Activated T-helper 17 cell treated with anti-CD3 and anti-CD28 coated beads, Interleukin-2, amount 50 U/mL, for 72 hours (primary cell): ENCODE results near the gene IKBKE. TPM values are rescaled to one million over a fixed set of nuclear protein-coding genes. Genes with fewer than 3 reads are reported as not detected.

ENCODE experiments used
- ATAC-seq: fragments of 150-1000 bp; cut with Tn5 transposase; replicated peaks from 2 replicates; pipeline ENCODE4 v1.10.0; 2021; ENCODE audit warnings: mild to moderate bottlenecking, moderate library complexity
- H3K27ac Mint-ChIP-seq: one replicate; pipeline ENCODE4 v1.8.0; 2022; ENCODE audit warnings: mixed read lengths
- H3K27me3 Mint-ChIP-seq: one replicate; pipeline ENCODE4 v1.8.0; 2022; ENCODE audit warnings: mixed read lengths
- H3K36me3 Mint-ChIP-seq: one replicate; pipeline ENCODE4 v1.8.0; 2022; ENCODE audit warnings: low read depth, mild to moderate bottlenecking, mixed read lengths
- H3K4me1 Mint-ChIP-seq: one replicate; pipeline ENCODE4 v1.8.0; 2022; ENCODE audit warnings: mixed read lengths
- H3K4me3 Mint-ChIP-seq: one replicate; pipeline ENCODE4 v1.8.0; 2022; ENCODE audit warnings: mild to moderate bottlenecking, mixed read lengths
- H3K9me3 Mint-ChIP-seq: one replicate; pipeline ENCODE4 v1.8.0; 2022; ENCODE audit warnings: mixed read lengths
- total RNA-seq, 2 donors: library from RNA; stranded (reverse); gene quantifications; one replicate each; pipeline ENCODE4 v1.2.3, GENCODE V29; 2022

Gene IKBKE
- total RNA-seq, 2 donors from 2014 or later: 21.7 to 26.6 TPM

DNA sequence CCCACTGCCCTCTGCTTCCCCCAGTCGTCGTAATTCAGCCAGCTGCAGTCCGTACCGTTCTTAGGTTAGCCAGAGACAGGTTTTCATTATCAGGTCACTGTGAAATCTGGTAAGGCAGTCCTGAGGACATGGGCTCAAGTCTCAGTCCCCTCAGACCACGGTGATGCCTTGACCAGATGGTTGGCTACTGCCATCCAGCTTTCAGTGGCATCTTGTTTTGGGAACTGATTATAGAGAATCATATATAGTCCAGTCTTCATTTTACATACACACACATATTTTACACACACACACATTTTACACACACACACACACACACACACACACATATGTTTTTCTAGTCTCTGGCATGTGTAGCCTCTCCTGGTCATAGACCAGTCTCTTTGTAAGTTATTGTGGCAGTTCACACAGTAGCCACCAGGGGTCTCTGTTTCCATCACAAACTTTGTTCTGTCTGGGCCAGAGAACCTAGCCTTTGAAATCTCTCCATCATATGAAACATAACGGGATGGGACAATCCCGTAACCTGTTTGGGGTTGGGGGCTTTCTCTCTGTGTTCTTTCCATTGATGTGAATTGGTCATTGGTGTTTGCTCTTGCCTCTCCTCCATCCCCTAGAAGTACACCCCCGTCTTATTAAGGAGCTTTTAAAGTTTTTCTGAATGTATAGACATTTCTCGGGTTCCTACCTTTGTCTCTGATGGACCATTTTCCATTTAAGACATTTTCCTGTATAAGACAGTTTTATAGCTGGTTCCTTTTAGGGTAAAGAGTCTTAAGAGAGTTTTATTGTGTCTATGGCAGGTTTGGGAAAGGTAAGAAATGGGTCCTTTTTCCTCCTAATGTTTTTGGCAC, 8.4 kb upstream of the IKBKE start:
- peak; percentile 52 for ATAC-seq
- Mint-ChIP-seq H3K36me3 (peaks cover 4% of the 10 kb centered on the region), H3K4me1 (peaks cover 35% of the 10 kb centered on the region), H3K27ac (peak overlapping the region; percentile 28), H3K9me3 (no peaks in the 10 kb centered on the region), H3K4me3 (no peak overlapping the region), H3K27me3 (no peaks in the 10 kb centered on the region)

DNA sequence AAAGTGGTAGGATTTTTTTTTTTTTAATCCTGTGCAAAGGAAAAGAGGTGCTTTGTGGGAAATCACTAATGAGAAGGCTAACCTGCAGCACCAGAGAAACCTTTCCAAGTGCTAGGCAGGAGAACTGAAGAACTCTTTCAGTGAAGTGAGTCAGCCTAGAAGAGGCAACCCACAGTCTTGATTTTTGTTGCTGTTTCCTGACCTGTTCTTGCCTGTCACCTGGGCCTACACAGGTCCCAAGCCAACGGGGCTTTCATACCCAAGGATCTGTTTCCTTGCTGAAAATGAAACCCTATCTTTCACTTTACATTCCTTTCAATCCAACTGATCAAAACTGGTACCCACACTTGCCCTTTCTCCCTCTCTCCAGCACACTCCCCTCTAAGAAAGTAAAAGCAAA, 7.1 kb upstream of the IKBKE start:
- Mint-ChIP-seq H3K27ac (peak overlapping the region; percentile 70), H3K4me1 (peaks cover 39% of the 10 kb centered on the region), H3K27me3 (no peaks in the 10 kb centered on the region), H3K9me3 (no peaks in the 10 kb centered on the region), H3K4me3 (peak overlapping the region; percentile 18), H3K36me3 (peaks cover 4% of the 10 kb centered on the region)
- ATAC-seq: peak; percentile 77

DNA sequence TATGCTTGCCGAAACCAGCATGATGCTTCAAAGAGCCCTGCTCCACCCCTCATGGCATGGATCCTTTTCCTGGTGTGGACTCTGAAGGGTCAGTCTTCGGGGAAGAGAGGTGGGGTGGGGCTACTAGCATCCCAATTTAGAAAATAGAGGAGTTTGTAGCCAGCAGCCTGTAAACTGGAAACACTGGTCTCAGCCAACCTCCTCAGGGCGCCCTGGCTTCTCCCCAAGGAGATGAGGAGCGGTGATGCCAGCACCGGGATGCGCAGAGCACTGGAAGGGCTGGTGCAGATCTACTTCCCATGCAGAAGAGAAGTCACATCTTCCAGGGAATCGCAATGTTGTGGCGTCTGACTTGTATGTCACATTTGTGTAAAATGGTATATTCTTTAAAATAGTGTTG, 6.4 kb upstream of the IKBKE start:
- peaks cover 4% of the 10 kb centered on the region for H3K36me3 Mint-ChIP-seq
- H3K9me3 Mint-ChIP-seq: no peaks in the 10 kb centered on the region
- no peak for ATAC-seq
- peak overlapping the region; percentile 70 for H3K27ac Mint-ChIP-seq
- peak overlapping the region; percentile 18 for H3K4me3 Mint-ChIP-seq
- no peaks in the 10 kb centered on the region for H3K27me3 Mint-ChIP-seq
- H3K4me1 Mint-ChIP-seq: peaks cover 44% of the 10 kb centered on the region

- Mint-ChIP-seq H3K36me3 (peaks cover 4% of the 10 kb centered on the region), H3K9me3 (no peaks in the 10 kb centered on the region), H3K27ac (peak overlapping the region; percentile 78), H3K4me3 (no peak overlapping the region), H3K27me3 (no peaks in the 10 kb centered on the region), H3K4me1 (peaks cover 44% of the 10 kb centered on the region)
- ATAC-seq: peak; percentile 45
Observed at GRCh38 chr1:206464456-206464964, 5.8 kb upstream of the IKBKE start.

GRCh38 chr1:206465951-206466350, 4.3 kb upstream of the IKBKE start:
- H3K27ac Mint-ChIP-seq: peak overlapping the region; percentile 78
- H3K4me3 Mint-ChIP-seq: peak overlapping the region; percentile 95
- no peaks in the 10 kb centered on the region for H3K9me3 Mint-ChIP-seq
- no peaks in the 10 kb centered on the region for H3K27me3 Mint-ChIP-seq
- peak; percentile 11 for ATAC-seq
- peaks cover 4% of the 10 kb centered on the region for H3K36me3 Mint-ChIP-seq
- peaks cover 52% of the 10 kb centered on the region for H3K4me1 Mint-ChIP-seq

GRCh38 chr1:206466840-206467649, 3.2 kb upstream of the IKBKE start:
- ATAC-seq: no peak
- Mint-ChIP-seq H3K36me3 (peaks cover 7% of the 10 kb centered on the region), H3K4me1 (peaks cover 53% of the 10 kb centered on the region), H3K27ac (peak overlapping the region; percentile 78), H3K27me3 (no peaks in the 10 kb centered on the region), H3K4me3 (peak overlapping the region; percentile 95), H3K9me3 (no peaks in the 10 kb centered on the region)

DNA sequence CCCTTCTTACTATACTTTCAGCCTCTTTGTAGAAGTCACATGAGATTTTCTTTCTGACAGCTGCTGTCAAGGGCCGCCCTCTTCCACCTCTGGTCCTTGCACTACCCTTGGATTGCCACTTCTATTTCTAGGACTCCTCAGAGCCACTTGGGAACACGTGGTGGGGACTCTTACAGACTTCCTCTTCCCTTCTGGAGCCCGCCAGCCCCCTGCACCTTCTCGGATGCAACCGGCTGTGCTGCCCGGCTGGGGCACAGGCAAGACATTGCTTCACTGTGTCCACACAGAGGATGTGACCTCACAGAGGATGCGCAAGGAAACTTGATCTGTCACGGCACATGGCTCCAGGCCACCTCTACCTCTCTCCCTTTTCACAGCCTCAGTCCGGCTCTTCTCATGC, 2.4 kb upstream of the IKBKE start:
- Mint-ChIP-seq H3K9me3 (no peaks in the 10 kb centered on the region), H3K4me1 (peaks cover 59% of the 10 kb centered on the region), H3K27ac (peak overlapping the region; percentile 78), H3K36me3 (peaks cover 12% of the 10 kb centered on the region), H3K4me3 (peak overlapping the region; percentile 95), H3K27me3 (no peaks in the 10 kb centered on the region)
- no peak for ATAC-seq

GRCh38 chr1:206468571-206468970, 1.7 kb upstream of the IKBKE start:
- Mint-ChIP-seq H3K36me3 (peaks cover 18% of the 10 kb centered on the region), H3K27me3 (no peaks in the 10 kb centered on the region), H3K4me1 (peaks cover 60% of the 10 kb centered on the region), H3K4me3 (peak overlapping the region; percentile 95), H3K9me3 (no peaks in the 10 kb centered on the region), H3K27ac (peak overlapping the region; percentile 78)
- ATAC-seq: no peak

GRCh38 chr1:206469411-206469932, 804 bp upstream of the IKBKE start:
- no peaks in the 10 kb centered on the region for H3K9me3 Mint-ChIP-seq
- ATAC-seq: no peak
- H3K4me1 Mint-ChIP-seq: peaks cover 59% of the 10 kb centered on the region
- no peaks in the 10 kb centered on the region for H3K27me3 Mint-ChIP-seq
- H3K27ac Mint-ChIP-seq: peak overlapping the region; percentile 90
- peak overlapping the region; percentile 95 for H3K4me3 Mint-ChIP-seq
- H3K36me3 Mint-ChIP-seq: peaks cover 26% of the 10 kb centered on the region

DNA sequence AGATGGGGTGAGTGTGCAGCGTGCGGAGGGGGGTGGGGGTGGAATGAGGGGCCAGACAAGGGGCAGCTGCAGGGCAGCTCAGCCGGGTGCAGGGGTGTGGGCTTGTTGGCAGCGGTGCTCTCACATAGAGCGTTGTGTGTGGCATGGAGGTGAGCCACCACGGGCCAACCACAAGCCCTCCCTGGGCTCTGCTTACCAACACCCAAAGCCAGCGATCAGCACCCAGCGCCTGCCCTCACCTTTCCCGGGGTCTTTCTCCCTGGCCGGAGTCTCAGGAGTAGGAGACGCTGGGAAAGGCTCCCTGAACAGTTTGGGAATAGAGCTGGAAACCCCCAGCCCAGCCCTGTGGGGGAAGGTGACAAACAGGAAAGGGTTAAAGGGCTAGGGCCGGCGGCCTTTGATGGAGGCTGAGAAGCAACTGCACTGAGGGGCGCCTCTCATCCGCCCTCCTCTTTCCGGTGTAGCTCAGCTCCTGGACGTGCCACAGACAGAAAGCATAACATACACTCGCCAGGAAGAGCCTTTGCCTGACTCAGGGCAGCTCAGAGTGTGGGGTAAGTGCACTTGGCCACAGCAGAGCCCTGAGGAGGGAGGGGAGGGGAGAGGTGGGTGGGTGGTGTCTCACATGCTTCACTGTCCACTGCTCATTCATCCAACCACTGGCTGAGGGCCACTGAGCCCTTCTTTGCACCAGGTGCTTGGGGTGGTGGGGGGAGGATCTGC, 577 bp downstream of the IKBKE start:
- ATAC-seq: peak; percentile 72
- Mint-ChIP-seq H3K27me3 (no peaks in the 10 kb centered on the region), H3K9me3 (no peaks in the 10 kb centered on the region), H3K27ac (peak overlapping the region; percentile 90), H3K36me3 (peaks cover 38% of the 10 kb centered on the region), H3K4me3 (peak overlapping the region; percentile 95), H3K4me1 (peaks cover 65% of the 10 kb centered on the region)

- H3K4me3 Mint-ChIP-seq: peak overlapping the region; percentile 95
- ATAC-seq: peak; percentile 41
- peak overlapping the region; percentile 90 for H3K27ac Mint-ChIP-seq
Observed at GRCh38 chr1:206471415-206471801, 1.1 kb downstream of the IKBKE start.

GRCh38 chr1:206472024-206472423, 1.7 kb downstream of the IKBKE start:
- Mint-ChIP-seq H3K4me3 (peak overlapping the region; percentile 95), H3K36me3 (peaks cover 49% of the 10 kb centered on the region), H3K9me3 (no peaks in the 10 kb centered on the region), H3K27ac (peak overlapping the region; percentile 90), H3K27me3 (no peaks in the 10 kb centered on the region), H3K4me1 (peaks cover 56% of the 10 kb centered on the region)
- ATAC-seq: peak; percentile 12

More at GRCh38 chr1:206471415-206471801, 1.1 kb downstream of the IKBKE start:
- no peaks in the 10 kb centered on the region for H3K27me3 Mint-ChIP-seq
- peaks cover 43% of the 10 kb centered on the region for H3K36me3 Mint-ChIP-seq
- no peaks in the 10 kb centered on the region for H3K9me3 Mint-ChIP-seq
- peaks cover 62% of the 10 kb centered on the region for H3K4me1 Mint-ChIP-seq

- H3K27me3 Mint-ChIP-seq: no peaks in the 10 kb centered on the region
- ATAC-seq: no peak
- peaks cover 52% of the 10 kb centered on the region for H3K4me1 Mint-ChIP-seq
- peak overlapping the region; percentile 90 for H3K27ac Mint-ChIP-seq
- H3K4me3 Mint-ChIP-seq: peak overlapping the region; percentile 95
- no peaks in the 10 kb centered on the region for H3K9me3 Mint-ChIP-seq
- H3K36me3 Mint-ChIP-seq: peaks cover 53% of the 10 kb centered on the region
Observed at GRCh38 chr1:206472454-206472853, 2.2 kb downstream of the IKBKE start.

GRCh38 chr1:206472886-206473285, 2.6 kb downstream of the IKBKE start:
- H3K27me3 Mint-ChIP-seq: no peaks in the 10 kb centered on the region
- no peak for ATAC-seq
- peak overlapping the region; percentile 95 for H3K4me3 Mint-ChIP-seq
- H3K4me1 Mint-ChIP-seq: peaks cover 47% of the 10 kb centered on the region
- peak overlapping the region; percentile 90 for H3K27ac Mint-ChIP-seq
- H3K36me3 Mint-ChIP-seq: peaks cover 54% of the 10 kb centered on the region
- H3K9me3 Mint-ChIP-seq: no peaks in the 10 kb centered on the region
